AG04450 (cell line): Measurements from ENCODE around the gene FHIP2A. TPM values are rescaled to one million over a fixed set of nuclear protein-coding genes. Genes with fewer than 3 reads are reported as not detected.

Experiments used
- polyA plus RNA-seq: library from polyadenylated mRNA; depleted of rRNA; stranded (reverse); fragments of >200 nt; gene quantifications from 2 replicates; pipeline ENCODE4 v1.2.3, GENCODE V29; 2011; rRNA removed

FHIP2A gene
- polyA plus RNA-seq, 1 experiment = 27.3 TPM

Other genes starting within 250 kb of the FHIP2A start
- gene ABLIM1, start 163.5 kb upstream of the FHIP2A start, polyA plus RNA-seq = 6.1 and 6.4 TPM in 2 replicates
- 13.7 and 21.0 TPM in 2 replicates for gene TRUB1, start 116.4 kb downstream of the FHIP2A start, polyA plus RNA-seq